Muscle layer of duodenum (tissue), 2 donors: ENCODE data around the gene DAB2IP.
"Not testable (repeated sequence)": the region's sequence is repeated elsewhere in the genome, so short reads cannot be mapped to it uniquely, and the experiment has no call there.

Experiments used
- H3K27ac ChIP-seq: one replicate; pipeline ENCODE4 v1.7.0; 2013; ENCODE audit warnings: mild to moderate bottlenecking, low read length
- H3K27me3 ChIP-seq: one replicate; pipeline ENCODE4 v1.7.0; 2013; ENCODE audit warnings: low read depth, mild to moderate bottlenecking, control low read depth, low read length
- H3K36me3 ChIP-seq, 2 donors: one replicate each; pipeline ENCODE4 v1.7.0; 2013; ENCODE audit warnings: low read length in 2 of 2, control low read depth in 1 of 2, mild to moderate bottlenecking in 1 of 2; ENCODE audit not compliant: insufficient read depth in 2 of 2, control insufficient read depth in 1 of 2
- H3K4me1 ChIP-seq, 2 donors: one replicate each; pipeline ENCODE4 v1.7.0; 2013; ENCODE audit warnings: low read length in 2 of 2, mild to moderate bottlenecking in 2 of 2, control low read depth in 1 of 2, moderate library complexity in 1 of 2; ENCODE audit not compliant: insufficient read depth in 2 of 2, control insufficient read depth in 1 of 2
- H3K4me3 ChIP-seq, 2 donors: one replicate each; pipeline ENCODE4 v1.7.0; 2013; ENCODE audit warnings: low read length in 2 of 2, low read depth in 1 of 2, mild to moderate bottlenecking in 1 of 2
- H3K9me3 ChIP-seq, 2 donors: one replicate each; pipeline ENCODE4 v1.7.0; 2013; ENCODE audit warnings: low read length in 2 of 2, control low read depth in 1 of 2, mild to moderate bottlenecking in 1 of 2; ENCODE audit not compliant: control insufficient read depth in 1 of 2
- donor health status: healthy.

DAB2IP gene

DNA sequence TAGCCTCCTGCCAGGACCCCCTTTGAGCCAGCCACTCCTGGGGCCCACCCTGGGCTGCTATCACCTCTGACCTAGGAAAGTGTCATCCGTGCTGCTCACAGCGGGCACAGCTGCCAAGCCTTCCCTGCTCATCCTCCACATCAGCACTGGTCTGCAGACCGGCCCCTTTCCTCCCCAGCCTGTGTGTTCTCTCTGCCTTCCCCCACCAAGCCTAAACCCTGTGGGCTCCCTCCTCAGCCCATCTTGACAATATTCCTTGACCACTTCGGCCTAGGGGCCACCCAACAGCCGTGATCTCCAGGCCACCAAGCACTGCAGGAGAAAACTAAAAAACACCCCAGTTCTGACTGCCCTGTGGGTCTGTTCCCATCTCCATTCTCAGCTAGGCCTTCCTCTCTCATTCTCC is 135.1 kb downstream of the DAB2IP start:
- no peaks in the 10 kb centered on the region for H3K27me3 ChIP-seq
- peaks cover 12 to 43% of the 10 kb centered on the region in 2 donors for H3K36me3 ChIP-seq
- no peak overlapping the region for H3K27ac ChIP-seq
- H3K4me3 ChIP-seq, result no peak overlapping the region
- H3K9me3 ChIP-seq, result no peaks in the 10 kb centered on the region
- H3K4me1 ChIP-seq, result no peaks in the 10 kb centered on the region

DNA sequence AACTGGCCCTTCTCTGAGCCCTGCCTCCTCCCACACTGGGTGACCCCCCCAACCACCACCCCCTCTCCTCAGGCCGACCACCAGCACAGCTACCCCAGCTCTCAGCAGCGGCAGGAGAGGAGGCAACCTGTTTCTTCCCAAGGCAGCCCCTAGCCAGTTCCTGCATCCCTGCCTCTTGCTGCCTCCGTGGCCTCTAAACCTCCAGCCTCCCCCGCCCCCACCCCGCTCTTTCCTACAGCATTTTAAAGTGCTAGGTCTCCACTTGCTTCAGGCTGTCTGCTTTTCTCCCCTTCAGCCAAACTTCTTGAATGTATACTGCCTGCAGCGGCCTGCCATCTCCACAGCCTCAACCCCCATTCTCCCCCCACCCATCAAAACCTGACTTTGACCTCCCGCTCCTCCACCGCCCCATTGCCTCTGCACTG is 135.6 kb downstream of the DAB2IP start:
- Histone ChIP-seq H3K9me3 (no peaks in the 10 kb centered on the region), H3K36me3 (peaks cover 8 to 40% of the 10 kb centered on the region in 2 donors), H3K4me3 (no peak overlapping the region), H3K27ac (no peak overlapping the region), H3K4me1 (no peaks in the 10 kb centered on the region), H3K27me3 (no peaks in the 10 kb centered on the region)

DNA sequence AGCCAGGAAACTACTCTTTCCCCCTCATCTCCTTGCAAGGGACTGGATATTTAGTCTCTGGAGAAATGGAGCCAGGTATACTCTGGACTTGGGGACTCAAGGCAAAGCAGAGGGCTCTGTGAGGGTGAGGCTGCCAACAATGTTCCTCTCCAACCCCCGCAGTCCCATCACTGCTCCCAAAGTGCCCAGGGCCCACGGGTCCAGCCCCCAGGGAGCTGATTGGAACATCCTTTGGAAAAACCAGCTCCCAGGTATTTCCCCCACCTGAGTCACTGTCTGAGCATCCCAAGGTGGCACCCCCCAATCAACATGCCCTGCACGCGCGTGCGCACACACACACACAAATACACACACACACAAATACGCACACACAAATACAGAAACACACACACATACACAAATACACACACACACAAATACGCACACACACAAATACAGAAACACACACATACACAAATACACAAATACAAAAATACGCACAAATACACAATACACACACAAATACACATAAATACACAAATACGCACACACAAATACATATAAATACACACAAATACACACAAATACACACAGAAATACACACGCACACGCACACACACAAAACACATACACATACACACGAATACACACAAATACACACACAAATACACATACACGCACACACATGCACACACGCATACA is 137.4 kb downstream of the DAB2IP start:
- no peak overlapping the region for H3K4me3 ChIP-seq
- no peaks in the 10 kb centered on the region for H3K4me1 ChIP-seq
- H3K36me3 ChIP-seq, result peaks cover 0 to 22% of the 10 kb centered on the region in 2 donors

DNA sequence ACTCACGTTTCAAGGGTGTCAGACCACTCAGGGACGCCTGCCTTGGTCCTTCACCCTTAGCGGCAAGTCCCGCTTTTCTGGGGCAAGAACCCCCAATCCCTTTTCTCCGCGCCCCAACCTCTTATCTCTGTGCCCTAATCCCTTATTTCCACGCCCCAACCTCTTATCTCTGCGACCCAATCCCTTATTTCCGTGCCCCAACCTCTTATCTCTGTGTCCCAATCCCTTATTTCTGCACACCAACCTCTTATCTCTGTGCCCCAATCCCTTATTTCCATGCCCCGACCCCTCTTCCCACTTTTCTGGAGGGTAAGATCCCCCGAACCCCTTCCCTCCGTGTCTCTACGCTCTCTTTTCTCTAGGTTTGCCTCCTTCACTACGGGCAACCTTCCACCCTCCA is 139.4 kb downstream of the DAB2IP start:
- Histone ChIP-seq H3K4me3 (no peak overlapping the region), H3K36me3 (peaks cover 0 to 7% of the 10 kb centered on the region in 2 donors), H3K4me1 (no peaks in the 10 kb centered on the region), H3K27me3 (no peaks in the 10 kb centered on the region), H3K27ac (no peak overlapping the region), H3K9me3 (no peaks in the 10 kb centered on the region)

More for the DNA sequence above, 137.4 kb downstream of the DAB2IP start:
- Histone ChIP-seq H3K9me3 (no peaks in the 10 kb centered on the region), H3K27me3 (no peaks in the 10 kb centered on the region), H3K27ac (no peak overlapping the region)

DNA sequence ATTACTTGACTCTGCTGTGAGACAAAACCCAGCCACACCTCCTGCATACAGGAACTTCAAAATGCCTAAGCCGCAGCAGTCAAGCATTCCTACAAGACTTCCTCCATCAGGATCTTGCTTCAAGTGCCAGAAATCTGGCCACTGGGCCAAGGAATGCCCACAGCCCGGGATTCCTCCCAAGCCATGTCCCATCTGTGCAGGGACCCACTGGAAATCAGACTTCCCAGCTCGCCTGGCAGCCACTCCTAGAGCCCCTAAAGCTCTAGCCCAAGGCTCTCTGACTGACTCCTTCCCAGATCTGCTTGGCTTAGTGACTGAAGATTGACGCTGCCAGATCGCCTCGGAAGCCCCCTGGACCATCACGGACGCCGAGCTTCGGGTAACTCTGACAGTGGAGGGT is 141.0 kb downstream of the DAB2IP start:
- H3K4me3 ChIP-seq, H3K27me3 ChIP-seq, H3K27ac ChIP-seq, H3K4me1 ChIP-seq, H3K36me3 ChIP-seq, H3K9me3 ChIP-seq: not testable (repeated sequence)

DNA sequence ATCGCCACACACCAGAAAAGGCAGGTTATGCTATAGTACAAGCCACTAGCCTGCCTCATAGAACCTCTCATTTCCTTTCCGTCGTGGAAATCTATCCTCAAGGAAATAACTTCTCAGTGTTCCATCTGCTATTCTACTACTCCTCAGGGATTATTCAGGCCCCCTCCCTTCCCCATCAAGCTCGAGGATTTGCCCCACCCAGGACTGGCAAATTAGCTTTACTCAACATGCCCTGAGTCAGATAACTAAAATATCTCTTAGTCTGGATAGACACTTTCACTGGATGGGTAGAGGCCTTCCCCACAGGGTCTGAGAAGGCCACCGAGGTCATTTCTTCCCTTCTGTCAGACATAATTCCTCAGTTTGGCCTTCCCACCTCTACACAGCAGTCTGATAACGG is 142.9 kb downstream of the DAB2IP start:
- not testable (repeated sequence) for H3K27me3 ChIP-seq, H3K36me3 ChIP-seq, H3K9me3 ChIP-seq, H3K4me3 ChIP-seq, H3K4me1 ChIP-seq, H3K27ac ChIP-seq

DNA sequence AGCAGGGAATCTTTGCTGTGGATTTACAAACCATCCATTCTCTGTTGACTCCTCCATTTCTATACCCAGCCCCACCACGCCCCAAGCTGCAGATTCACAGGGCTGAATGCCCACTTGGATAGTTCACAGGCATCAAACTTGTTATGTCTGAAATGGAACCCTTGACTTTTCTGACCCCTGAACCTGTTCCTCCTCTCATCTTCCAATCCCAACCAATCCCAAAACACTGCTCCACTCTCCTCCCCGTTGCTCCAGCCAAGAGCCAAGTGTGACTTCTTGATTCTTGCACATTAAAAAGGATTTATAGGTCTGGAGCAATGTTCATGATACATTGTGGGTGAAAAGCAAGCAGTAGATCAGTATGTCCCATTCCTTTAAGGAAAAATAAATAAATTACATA is 145.6 kb downstream of the DAB2IP start:
- no peaks in the 10 kb centered on the region for H3K36me3 ChIP-seq
- no peak overlapping the region for H3K27ac ChIP-seq
- H3K27me3 ChIP-seq, result no peaks in the 10 kb centered on the region
- H3K4me1 ChIP-seq, result no peaks in the 10 kb centered on the region
- H3K9me3 ChIP-seq, result no peaks in the 10 kb centered on the region
- no peak overlapping the region for H3K4me3 ChIP-seq

DNA sequence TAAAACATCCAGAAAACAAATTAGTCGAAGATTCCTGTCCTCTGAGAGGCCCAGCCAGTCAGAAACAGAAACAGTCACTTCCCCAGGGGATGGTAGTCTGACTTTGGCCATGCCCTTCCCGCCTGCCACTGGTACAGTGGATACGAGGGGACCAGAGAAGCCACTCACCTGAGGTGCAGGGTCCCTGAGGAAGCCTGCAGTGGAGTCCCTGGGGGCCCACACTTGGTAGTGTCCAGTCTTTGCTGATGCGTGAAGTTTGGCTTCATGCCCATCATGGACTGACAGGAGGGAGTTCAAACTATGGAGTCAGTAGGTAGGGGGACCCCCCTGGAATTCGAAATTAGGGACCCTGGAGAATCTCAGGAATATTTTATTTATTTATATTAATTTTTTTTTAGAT is 147.5 kb downstream of the DAB2IP start:
- Histone ChIP-seq H3K36me3 (no peaks in the 10 kb centered on the region), H3K27me3 (no peaks in the 10 kb centered on the region), H3K4me1 (no peaks in the 10 kb centered on the region), H3K27ac (no peak overlapping the region), H3K4me3 (no peak overlapping the region), H3K9me3 (no peaks in the 10 kb centered on the region)

DNA sequence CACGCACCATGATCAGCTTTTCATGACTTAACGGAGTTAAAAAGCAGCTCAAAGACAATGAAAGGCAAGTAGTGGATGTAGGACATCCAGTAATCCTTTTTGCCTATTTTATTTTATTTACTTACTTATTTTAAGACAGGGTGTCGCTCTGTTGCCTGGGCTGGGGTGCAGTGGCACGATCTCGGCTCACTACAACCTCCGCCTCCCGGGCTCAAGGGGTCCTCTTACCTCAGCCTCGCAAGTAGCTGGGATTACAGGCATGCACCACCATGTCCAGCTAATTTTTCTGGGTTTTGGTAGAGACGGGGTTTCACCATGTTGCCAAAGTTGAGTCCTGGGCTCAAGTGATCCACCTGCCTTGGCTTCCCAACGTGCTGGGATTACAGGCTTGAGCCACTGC is 148.9 kb downstream of the DAB2IP start:
- H3K9me3 ChIP-seq, result peaks cover 0 to 3% of the 10 kb centered on the region in 2 donors
- H3K4me3 ChIP-seq, result no peak overlapping the region
- no peaks in the 10 kb centered on the region for H3K36me3 ChIP-seq
- H3K27ac ChIP-seq, result no peak overlapping the region
- no peaks in the 10 kb centered on the region for H3K27me3 ChIP-seq
- H3K4me1 ChIP-seq, result no peaks in the 10 kb centered on the region

DNA sequence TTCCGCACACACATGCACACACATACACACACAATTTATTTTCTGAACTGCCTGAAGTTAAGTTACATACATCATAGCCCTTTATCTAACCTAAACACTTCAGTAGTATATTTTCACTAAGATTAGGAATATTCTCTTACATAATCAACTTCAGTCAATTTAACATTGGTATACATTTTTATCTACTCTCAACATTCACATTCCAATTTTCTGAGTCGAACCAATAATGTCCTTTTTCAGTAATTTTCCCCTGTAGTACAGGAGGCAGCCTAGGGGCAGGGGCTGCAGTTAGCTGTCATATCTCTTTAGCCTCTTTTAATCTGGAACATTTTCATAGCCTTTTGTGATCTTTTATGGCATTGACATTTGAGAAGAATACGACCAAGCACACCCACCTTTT is 150.1 kb downstream of the DAB2IP start:
- Histone ChIP-seq H3K4me3 (no peak overlapping the region), H3K27me3 (no peaks in the 10 kb centered on the region), H3K4me1 (no peaks in the 10 kb centered on the region), H3K27ac (no peak overlapping the region), H3K36me3 (no peaks in the 10 kb centered on the region), H3K9me3 (peaks cover 0 to 3% of the 10 kb centered on the region in 2 donors)

DNA sequence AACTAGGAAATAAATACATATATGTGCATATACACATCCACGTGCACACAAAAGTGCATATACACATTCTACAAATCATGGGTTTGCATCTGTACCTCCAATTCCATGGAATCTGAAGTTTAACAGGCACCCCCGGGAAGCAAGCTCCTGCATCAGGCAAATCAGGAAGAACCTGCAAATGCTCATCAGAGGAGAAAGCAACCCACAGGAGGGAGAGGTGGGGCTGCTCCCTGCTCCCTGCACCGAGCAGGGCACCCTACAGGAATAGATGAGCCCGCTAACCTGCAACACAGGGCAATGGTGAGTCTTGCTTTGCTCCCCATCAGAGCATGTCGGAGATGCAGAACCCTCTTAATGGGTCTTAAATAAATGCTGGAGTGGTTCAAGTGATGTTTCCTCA is 151.3 kb downstream of the DAB2IP start:
- no peaks in the 10 kb centered on the region for H3K27me3 ChIP-seq
- H3K4me3 ChIP-seq, result no peak overlapping the region
- H3K36me3 ChIP-seq, result no peaks in the 10 kb centered on the region
- H3K27ac ChIP-seq, result no peak overlapping the region
- H3K4me1 ChIP-seq, result no peaks in the 10 kb centered on the region
- H3K9me3 ChIP-seq, result peaks cover 0 to 3% of the 10 kb centered on the region in 2 donors
